ENCODE measurements around the gene FOXP2. TPM values are rescaled to one million over a fixed set of nuclear protein-coding genes. Genes with fewer than 3 reads are reported as not detected.

The FOXP2 gene
- 0.16 TPM in 1 of 2 replicates, not detected in the other for total RNA-seq

GRCh38 chr7:114414156-114415063 is at the start of gene FOXP2:
Gene FOXP2 (plus strand): TSS chr7:114414815. CDS start chr7:114426512, 11,697 bp downstream.

